GM19238 (cell line): ENCODE measurements around the gene MPG.
A peak's percentile ranks its signal among the peaks of the same experiment; 100 is the strongest.
"Not testable (repeated sequence)": the region's sequence is repeated elsewhere in the genome, so short reads cannot be mapped to it uniquely, and the experiment has no call there.

ENCODE experiments used
- DNase-seq: peaks from one replicate; pipeline ENCODE4 v3.0.0; 2011; ENCODE audit warnings: low spot score; ENCODE audit not compliant: insufficient read length

MPG gene

GRCh38 chr16:77807-78443 is at the start of gene MPG:
Gene MPG (plus strand): TSS chr16:78225. CDS start chr16:78310, 85 bp downstream.
- peak; percentile 99 for DNase-seq

GRCh38 chr16:30627-31026 is 47.4 kb upstream of the MPG start:
- DNase-seq = not testable (repeated sequence)

- DNase-seq = not testable (repeated sequence)
Measured at GRCh38 chr16:33154-33876, 44.7 kb upstream of the MPG start.

GRCh38 chr16:33877-34647 is 44.0 kb upstream of the MPG start:
- DNase-seq = no peak

- DNase-seq = no peak
Measured at GRCh38 chr16:34648-34987, 43.4 kb upstream of the MPG start.

GRCh38 chr16:35011-35677 is 42.9 kb upstream of the MPG start:
- no peak for DNase-seq

- no peak for DNase-seq
Measured at GRCh38 chr16:35678-36305, 42.2 kb upstream of the MPG start.

- DNase-seq = no peak
Measured at GRCh38 chr16:36336-36984, 41.6 kb upstream of the MPG start.

- DNase-seq = no peak
Measured at GRCh38 chr16:37511-37910, 40.5 kb upstream of the MPG start.

GRCh38 chr16:38206-38605 is 39.8 kb upstream of the MPG start:
- not testable (repeated sequence) for DNase-seq

GRCh38 chr16:38941-39892 is 38.8 kb upstream of the MPG start:
- DNase-seq = peak; percentile 85

GRCh38 chr16:41439-42068 is 36.5 kb upstream of the MPG start:
- no peak for DNase-seq

- DNase-seq = no peak
Measured at GRCh38 chr16:42069-42457, 36.0 kb upstream of the MPG start.

GRCh38 chr16:42691-43090 is 35.3 kb upstream of the MPG start:
- no peak for DNase-seq

- DNase-seq = no peak
Measured at GRCh38 chr16:43294-43693, 34.7 kb upstream of the MPG start.

- no peak for DNase-seq
Measured at GRCh38 chr16:44655-45054, 33.4 kb upstream of the MPG start.

GRCh38 chr16:45454-45853 is 32.6 kb upstream of the MPG start:
- no peak for DNase-seq

GRCh38 chr16:46510-46909 is 31.5 kb upstream of the MPG start:
- not testable (repeated sequence) for DNase-seq

- no peak for DNase-seq
Measured at GRCh38 chr16:47234-47633, 30.8 kb upstream of the MPG start.
